ENCODE data around the gene DHX35.
"Not testable (repeated sequence)": the region's sequence is repeated elsewhere in the genome, so short reads cannot be mapped to it uniquely, and the experiment has no call there.

DHX35 gene

GRCh38 chr20:38979842-38980241 lies 17.7 kb downstream of the DHX35 start:
- Histone ChIP-seq H3K36me3 (ENCODE audit: control insufficient read depth in 1 of 2, insufficient read depth in 2 of 2, low read length in 2 of 2) (peaks cover 0 to 7% of the 10 kb centered on the region in 2 donors), H3K27ac (ENCODE audit: low read length) (peak overlapping the region; percentile 47)

DNA sequence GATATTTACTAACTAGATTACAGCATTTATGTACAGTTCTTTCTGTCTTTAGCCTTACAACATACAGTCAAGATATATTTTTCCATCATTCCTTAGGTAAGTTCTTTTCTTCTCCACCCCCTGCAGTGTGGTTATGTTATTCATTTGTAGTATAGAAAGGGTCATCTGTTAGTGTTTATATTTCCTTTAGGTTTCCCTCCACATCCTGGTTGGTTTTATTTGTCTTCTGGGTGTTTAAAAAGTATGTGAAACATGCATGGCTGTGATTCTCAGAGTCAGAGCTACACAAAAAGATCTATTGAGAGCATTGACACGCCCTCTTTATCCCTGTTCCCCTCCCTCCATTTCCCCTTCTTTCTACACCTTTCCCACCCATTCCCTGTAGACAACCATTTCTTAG lies 20.1 kb downstream of the DHX35 start:
- H3K4me1 ChIP-seq (ENCODE audit: control insufficient read depth in 1 of 2, insufficient read depth in 2 of 2, low read length in 2 of 2): peaks cover 13 to 23% of the 10 kb centered on the region in 2 donors
- no peaks in the 10 kb centered on the region for H3K9me3 ChIP-seq (ENCODE audit: control insufficient read depth in 1 of 2, low read length in 2 of 2)
- H3K36me3 ChIP-seq (ENCODE audit: control insufficient read depth in 1 of 2, insufficient read depth in 2 of 2, low read length in 2 of 2): peaks cover 0 to 4% of the 10 kb centered on the region in 2 donors
- no peak overlapping the region for H3K27ac ChIP-seq (ENCODE audit: low read length)
- H3K4me3 ChIP-seq (ENCODE audit: low read depth in 1 of 2, low read length in 2 of 2): no peak overlapping the region
- H3K27me3 ChIP-seq (ENCODE audit: low read depth, low read length): no peaks in the 10 kb centered on the region

More at GRCh38 chr20:38979842-38980241, 17.7 kb downstream of the DHX35 start:
- Histone ChIP-seq H3K27me3 (ENCODE audit: low read depth, low read length) (no peaks in the 10 kb centered on the region), H3K9me3 (ENCODE audit: control insufficient read depth in 1 of 2, low read length in 2 of 2) (no peaks in the 10 kb centered on the region), H3K4me3 (ENCODE audit: low read depth in 1 of 2, low read length in 2 of 2) (no peak overlapping the region), H3K4me1 (ENCODE audit: control insufficient read depth in 1 of 2, insufficient read depth in 2 of 2, low read length in 2 of 2) (peaks cover 6 to 7% of the 10 kb centered on the region in 2 donors)

DNA sequence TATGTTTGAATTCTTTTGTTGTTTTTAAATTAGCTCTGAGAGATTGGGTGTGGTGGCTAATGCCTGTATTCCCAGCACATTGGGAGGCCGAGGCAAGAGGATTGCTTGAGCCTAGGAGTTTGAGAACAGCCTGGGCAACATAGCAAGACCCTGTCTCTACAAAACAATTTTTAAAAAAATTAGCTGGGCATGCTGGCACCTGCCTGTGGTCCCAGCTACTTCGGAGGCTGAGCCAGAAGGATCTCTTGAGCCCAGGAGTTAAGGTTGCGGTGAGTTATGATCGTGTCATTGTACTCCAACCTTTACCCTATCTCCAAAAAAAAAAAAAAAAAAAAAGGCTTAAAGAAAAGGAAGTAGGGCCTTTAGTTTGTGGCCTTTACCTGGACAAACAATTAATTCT lies 22.9 kb downstream of the DHX35 start:
- no peak overlapping the region for H3K4me3 ChIP-seq (ENCODE audit: low read depth in 1 of 2, low read length in 2 of 2)
- peak overlapping the region; percentile 87 for H3K27ac ChIP-seq (ENCODE audit: low read length)

GRCh38 chr20:38985603-38986170 lies 23.5 kb downstream of the DHX35 start:
- peaks cover 13 to 24% of the 10 kb centered on the region in 2 donors for H3K4me1 ChIP-seq (ENCODE audit: control insufficient read depth in 1 of 2, insufficient read depth in 2 of 2, low read length in 2 of 2)
- no peaks in the 10 kb centered on the region for H3K9me3 ChIP-seq (ENCODE audit: control insufficient read depth in 1 of 2, low read length in 2 of 2)
- H3K27ac ChIP-seq (ENCODE audit: low read length): peak overlapping the region; percentile 87
- H3K27me3 ChIP-seq (ENCODE audit: low read depth, low read length): no peaks in the 10 kb centered on the region
- H3K4me3 ChIP-seq (ENCODE audit: low read depth in 1 of 2, low read length in 2 of 2): peak overlapping the region in 1 of 2 donors; percentile 31
- peaks cover 0 to 6% of the 10 kb centered on the region in 2 donors for H3K36me3 ChIP-seq (ENCODE audit: control insufficient read depth in 1 of 2, insufficient read depth in 2 of 2, low read length in 2 of 2)

More for the DNA sequence above, 22.9 kb downstream of the DHX35 start:
- no peaks in the 10 kb centered on the region for H3K27me3 ChIP-seq (ENCODE audit: low read depth, low read length)
- peaks cover 13 to 24% of the 10 kb centered on the region in 2 donors for H3K4me1 ChIP-seq (ENCODE audit: control insufficient read depth in 1 of 2, insufficient read depth in 2 of 2, low read length in 2 of 2)
- H3K9me3 ChIP-seq (ENCODE audit: control insufficient read depth in 1 of 2, low read length in 2 of 2): no peaks in the 10 kb centered on the region
- H3K36me3 ChIP-seq (ENCODE audit: control insufficient read depth in 1 of 2, insufficient read depth in 2 of 2, low read length in 2 of 2): peaks cover 0 to 5% of the 10 kb centered on the region in 2 donors

DNA sequence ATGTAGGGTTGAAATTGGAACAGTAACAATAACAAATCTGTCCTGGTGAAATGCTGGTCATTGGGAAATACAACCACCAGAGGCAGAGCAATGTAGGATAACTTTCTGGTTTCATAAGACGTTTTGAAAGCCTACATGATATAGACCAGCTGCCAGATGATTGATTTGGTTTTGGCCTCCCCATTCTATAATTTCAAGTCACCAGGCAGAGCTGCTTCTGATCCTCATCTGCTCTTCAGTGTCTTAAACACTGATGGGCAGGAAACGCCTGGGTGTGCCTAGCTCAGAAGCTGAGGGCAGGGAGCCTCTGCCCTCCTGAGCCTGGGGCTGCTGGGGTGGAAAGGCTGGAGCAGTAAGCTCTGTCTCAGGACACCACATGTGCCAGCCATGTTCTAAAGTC lies 24.5 kb downstream of the DHX35 start:
- H3K4me1 ChIP-seq (ENCODE audit: control insufficient read depth in 1 of 2, insufficient read depth in 2 of 2, low read length in 2 of 2): peaks cover 13 to 24% of the 10 kb centered on the region in 2 donors
- no peaks in the 10 kb centered on the region for H3K27me3 ChIP-seq (ENCODE audit: low read depth, low read length)
- H3K36me3 ChIP-seq (ENCODE audit: control insufficient read depth in 1 of 2, insufficient read depth in 2 of 2, low read length in 2 of 2): peaks cover 5 to 16% of the 10 kb centered on the region in 2 donors
- no peak overlapping the region for H3K4me3 ChIP-seq (ENCODE audit: low read depth in 1 of 2, low read length in 2 of 2)
- no peaks in the 10 kb centered on the region for H3K9me3 ChIP-seq (ENCODE audit: control insufficient read depth in 1 of 2, low read length in 2 of 2)
- H3K27ac ChIP-seq (ENCODE audit: low read length): peak overlapping the region; percentile 87

DNA sequence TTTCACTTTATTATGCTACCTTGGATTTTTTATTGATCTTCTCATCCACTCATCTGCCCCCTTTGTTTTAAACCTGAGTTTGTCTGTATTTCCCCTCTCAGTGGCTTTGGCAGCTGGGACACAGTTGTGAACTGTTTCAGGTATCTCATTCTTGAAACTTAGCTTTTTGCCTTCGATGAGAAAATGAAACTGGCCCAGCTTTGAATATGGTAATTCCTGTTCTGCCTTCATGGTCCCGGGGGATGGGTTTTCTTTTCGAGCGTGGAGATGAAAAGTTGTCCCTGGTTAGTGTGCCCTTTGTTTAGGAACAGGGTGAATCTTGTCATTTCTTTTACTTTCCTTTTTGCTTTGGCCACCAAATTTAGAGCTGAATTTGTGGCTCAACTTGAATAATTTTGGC lies 25.6 kb downstream of the DHX35 start:
- H3K4me1 ChIP-seq (ENCODE audit: control insufficient read depth in 1 of 2, insufficient read depth in 2 of 2, low read length in 2 of 2): peaks cover 13 to 24% of the 10 kb centered on the region in 2 donors
- no peaks in the 10 kb centered on the region for H3K27me3 ChIP-seq (ENCODE audit: low read depth, low read length)
- peak overlapping the region; percentile 35 for H3K27ac ChIP-seq (ENCODE audit: low read length)
- no peak overlapping the region for H3K4me3 ChIP-seq (ENCODE audit: low read depth in 1 of 2, low read length in 2 of 2)
- no peaks in the 10 kb centered on the region for H3K9me3 ChIP-seq (ENCODE audit: control insufficient read depth in 1 of 2, low read length in 2 of 2)
- peaks cover 5 to 16% of the 10 kb centered on the region in 2 donors for H3K36me3 ChIP-seq (ENCODE audit: control insufficient read depth in 1 of 2, insufficient read depth in 2 of 2, low read length in 2 of 2)

DNA sequence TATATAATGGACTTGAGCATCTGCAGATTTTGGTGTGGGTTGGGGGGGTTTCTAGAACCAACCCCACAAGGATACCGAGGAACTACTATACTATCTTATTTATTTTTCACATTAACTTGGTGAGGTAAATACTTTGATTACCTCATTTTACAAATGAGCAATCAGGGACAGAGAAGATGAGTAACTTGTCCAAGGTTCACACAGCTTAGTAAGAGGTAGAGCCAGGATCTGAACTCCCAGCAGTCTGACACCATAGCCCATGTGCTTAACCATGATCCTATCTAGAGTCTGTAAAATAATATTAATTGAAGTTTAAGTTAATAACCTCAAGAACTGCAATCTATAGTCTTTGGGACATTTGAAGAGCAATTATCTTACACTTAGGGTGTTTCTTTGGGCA lies 28.6 kb downstream of the DHX35 start:
- no peak overlapping the region for H3K4me3 ChIP-seq (ENCODE audit: low read depth in 1 of 2, low read length in 2 of 2)
- H3K9me3 ChIP-seq (ENCODE audit: control insufficient read depth in 1 of 2, low read length in 2 of 2): no peaks in the 10 kb centered on the region
- no peak overlapping the region for H3K27ac ChIP-seq (ENCODE audit: low read length)
- H3K4me1 ChIP-seq (ENCODE audit: control insufficient read depth in 1 of 2, insufficient read depth in 2 of 2, low read length in 2 of 2): peaks cover 6 to 10% of the 10 kb centered on the region in 2 donors
- H3K36me3 ChIP-seq (ENCODE audit: control insufficient read depth in 1 of 2, insufficient read depth in 2 of 2, low read length in 2 of 2): peaks cover 13 to 18% of the 10 kb centered on the region in 2 donors
- H3K27me3 ChIP-seq (ENCODE audit: low read depth, low read length): no peaks in the 10 kb centered on the region

- Histone ChIP-seq H3K36me3 (ENCODE audit: control insufficient read depth in 1 of 2, insufficient read depth in 2 of 2, low read length in 2 of 2) (peaks cover 17 to 21% of the 10 kb centered on the region in 2 donors), H3K4me3 (ENCODE audit: low read depth in 1 of 2, low read length in 2 of 2) (no peak overlapping the region)
Observed at GRCh38 chr20:38991814-38992704, 29.9 kb downstream of the DHX35 start.

DNA sequence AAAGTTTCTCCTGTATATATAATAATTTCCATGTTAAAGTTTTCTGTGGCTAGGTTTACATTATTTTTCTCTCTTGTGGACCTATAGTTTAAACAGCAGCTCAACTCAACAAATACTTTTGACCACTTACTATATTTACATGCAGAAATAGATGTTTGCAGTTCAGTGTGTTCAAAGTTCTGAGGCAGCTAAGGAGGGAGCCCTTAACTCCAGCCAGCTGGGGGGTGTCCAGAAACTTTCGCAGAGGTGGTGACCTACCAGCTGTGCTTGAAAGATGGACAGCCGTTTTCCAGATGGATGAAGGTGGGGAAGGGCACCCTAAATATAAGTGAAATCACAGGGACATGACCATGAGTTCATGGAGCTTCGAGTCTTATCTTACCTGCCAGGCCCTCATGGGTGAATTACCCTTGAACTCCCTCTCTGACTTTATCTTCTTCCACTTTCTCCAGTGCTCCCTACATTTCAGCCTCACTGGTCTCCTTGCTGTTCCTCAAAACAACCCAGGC lies 33.4 kb downstream of the DHX35 start:
- Histone ChIP-seq H3K4me1 (ENCODE audit: control insufficient read depth in 1 of 2, insufficient read depth in 2 of 2, low read length in 2 of 2) (no peaks in the 10 kb centered on the region), H3K27me3 (ENCODE audit: low read depth, low read length) (no peaks in the 10 kb centered on the region), H3K36me3 (ENCODE audit: control insufficient read depth in 1 of 2, insufficient read depth in 2 of 2, low read length in 2 of 2) (peaks cover 32 to 50% of the 10 kb centered on the region in 2 donors), H3K4me3 (ENCODE audit: low read depth in 1 of 2, low read length in 2 of 2) (no peak overlapping the region), H3K9me3 (ENCODE audit: control insufficient read depth in 1 of 2, low read length in 2 of 2) (no peaks in the 10 kb centered on the region), H3K27ac (ENCODE audit: low read length) (no peak overlapping the region)

More at GRCh38 chr20:38991814-38992704, 29.9 kb downstream of the DHX35 start:
- Histone ChIP-seq H3K27me3 (ENCODE audit: low read depth, low read length) (no peaks in the 10 kb centered on the region), H3K9me3 (ENCODE audit: control insufficient read depth in 1 of 2, low read length in 2 of 2) (no peaks in the 10 kb centered on the region), H3K4me1 (ENCODE audit: control insufficient read depth in 1 of 2, insufficient read depth in 2 of 2, low read length in 2 of 2) (peaks cover 0 to 3% of the 10 kb centered on the region in 2 donors), H3K27ac (ENCODE audit: low read length) (no peak overlapping the region)

DNA sequence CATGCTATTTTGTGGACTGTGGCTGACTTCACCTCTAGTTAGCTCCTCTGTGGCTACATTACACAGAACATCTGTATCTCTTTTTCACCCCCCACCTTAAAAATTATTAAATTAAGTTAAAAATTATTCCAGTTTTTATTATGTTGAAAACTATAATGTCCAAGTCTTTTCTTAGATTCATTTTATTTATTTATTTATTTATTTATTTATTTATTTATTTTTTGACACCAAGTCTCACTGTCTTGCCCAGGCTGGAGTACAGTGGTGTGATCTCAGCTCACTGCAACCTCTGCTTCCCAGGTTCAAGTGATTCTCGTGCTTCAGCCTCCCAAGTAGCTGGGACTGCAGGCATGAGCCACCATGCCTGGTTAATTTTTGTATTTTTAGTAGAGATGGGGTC lies 34.7 kb downstream of the DHX35 start:
- H3K27me3 ChIP-seq (ENCODE audit: low read depth, low read length); H3K4me1 ChIP-seq (ENCODE audit: control insufficient read depth in 1 of 2, insufficient read depth in 2 of 2, low read length in 2 of 2); H3K4me3 ChIP-seq (ENCODE audit: low read depth in 1 of 2, low read length in 2 of 2); H3K9me3 ChIP-seq (ENCODE audit: control insufficient read depth in 1 of 2, low read length in 2 of 2); H3K27ac ChIP-seq (ENCODE audit: low read length): not testable (repeated sequence)
- H3K36me3 ChIP-seq (ENCODE audit: control insufficient read depth in 1 of 2, insufficient read depth in 2 of 2, low read length in 2 of 2): peaks cover 23 to 56% of the 10 kb centered on the region in 2 donors

- Histone ChIP-seq H3K27ac (ENCODE audit: low read length) (no peak overlapping the region), H3K9me3 (ENCODE audit: control insufficient read depth in 1 of 2, low read length in 2 of 2) (no peaks in the 10 kb centered on the region), H3K4me1 (ENCODE audit: control insufficient read depth in 1 of 2, insufficient read depth in 2 of 2, low read length in 2 of 2) (no peaks in the 10 kb centered on the region), H3K4me3 (ENCODE audit: low read depth in 1 of 2, low read length in 2 of 2) (no peak overlapping the region), H3K27me3 (ENCODE audit: low read depth, low read length) (no peaks in the 10 kb centered on the region), H3K36me3 (ENCODE audit: control insufficient read depth in 1 of 2, insufficient read depth in 2 of 2, low read length in 2 of 2) (peaks cover 27 to 63% of the 10 kb centered on the region in 2 donors)
Observed at GRCh38 chr20:38997622-38998021, 35.5 kb downstream of the DHX35 start.
